A673 (cell line): Measurements from ENCODE around the gene COQ10B.

ENCODE experiments used
- CTCF ChIP-seq: fragments of 300-800, 200-600 bp; sonication (generic); conservative IDR thresholded peaks from 2 replicates; pipeline ENCODE4 v1.5.1; 2017; ENCODE audit warnings: low read depth, mild to moderate bottlenecking, antibody characterized with exemption, low read length, moderate library complexity, mixed read lengths
- EZH2 ChIP-seq: fragments of 200-600 bp; sonication (generic); IDR thresholded peaks from 2 replicates; pipeline ENCODE4 v1.6.1; 2017; ENCODE audit warnings: borderline replicate concordance, low read depth, mild to moderate bottlenecking, mixed read lengths, antibody characterized with exemption, low read length; ENCODE audit not compliant: poor library complexity, severe bottlenecking

DNA sequence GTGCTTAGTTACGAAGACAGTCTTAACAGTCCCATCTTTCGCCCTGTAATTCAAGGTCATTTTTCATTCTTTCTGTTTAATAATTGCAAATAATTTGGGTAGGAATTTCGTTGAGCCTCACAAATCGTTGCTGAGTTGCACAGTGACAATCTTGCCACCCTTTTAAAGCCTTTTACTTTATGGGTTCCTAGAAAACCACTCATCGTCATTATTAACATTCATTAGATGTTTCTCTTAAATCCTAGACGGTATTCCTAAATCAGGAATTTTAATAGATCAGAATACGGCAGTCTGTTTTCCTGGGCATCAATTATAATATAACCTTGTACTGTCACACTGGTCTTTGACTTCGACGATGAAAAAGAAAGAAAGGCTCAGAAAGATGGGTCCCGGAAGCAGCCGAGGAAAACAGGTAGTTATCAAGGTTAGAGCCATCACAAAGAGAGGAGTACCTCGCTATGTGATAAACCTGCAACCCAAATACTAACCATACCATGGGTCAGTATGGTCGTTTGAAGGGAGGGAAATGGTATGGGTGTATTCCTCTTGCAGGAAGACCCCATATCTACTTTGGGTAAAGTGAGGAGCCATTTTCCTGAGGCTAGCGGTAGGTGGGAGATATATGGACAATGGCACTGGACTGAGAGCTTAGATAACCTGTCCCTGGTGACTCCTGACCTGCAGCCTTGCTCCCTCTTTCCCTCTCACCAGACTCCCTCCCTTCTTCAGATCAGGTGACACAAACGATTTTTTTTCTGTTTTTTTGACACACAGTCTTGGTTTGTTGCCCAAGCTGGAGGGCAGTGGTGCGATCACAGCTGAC lies 17.5 kb upstream of the COQ10B start:
- TF ChIP-seq CTCF (no peak), EZH2 (no peak)
